Heart right ventricle (tissue), 16 donors: Measurements from ENCODE around the gene RDH16. TPM values are rescaled to one million over a fixed set of nuclear protein-coding genes. Genes with fewer than 3 reads are reported as not detected.
"Not testable (repeated sequence)": the region's sequence is repeated elsewhere in the genome, so short reads cannot be mapped to it uniquely, and the experiment has no call there.

Experiments
- ATAC-seq, 8 donors: fragments of 200-7000 bp; cut with Tn5 transposase; one replicate each; pipeline ENCODE4 v1.9.1; 2020; ENCODE audit warnings: mild to moderate bottlenecking in 8 of 8, moderate library complexity in 8 of 8, moderate number of reproducible peaks in 1 of 8
- DNase-seq, 2 donors: peaks; one replicate each; pipeline ENCODE4 v3.0.0-alpha.2; 2020
- H3K27ac ChIP-seq, 10 donors: fragments of 200-600 bp; sonication (generic) in 2 of 10; one replicate each; pipeline versions ENCODE4 v1.5.0 to v1.8.0; 2020 to 2022; ENCODE audit warnings: mild to moderate bottlenecking in 3 of 10
- H3K27me3 ChIP-seq, 7 donors: fragments of 200-600 bp; one replicate each; pipeline ENCODE4 v1.8.0; 2021 to 2022; ENCODE audit warnings: mild to moderate bottlenecking in 2 of 7
- H3K36me3 ChIP-seq, 9 donors: fragments of 200-600 bp; sonication (generic) in 1 of 9; one replicate each; pipeline versions ENCODE4 v1.5.0 to v1.8.0; 2020 to 2022; ENCODE audit warnings: mild to moderate bottlenecking in 2 of 9
- H3K4me1 ChIP-seq, 9 donors: fragments of 200-600 bp; sonication (generic) in 1 of 9; one replicate each; pipeline versions ENCODE4 v1.5.0 to v1.8.0; 2020 to 2022; ENCODE audit warnings: mild to moderate bottlenecking in 4 of 9
- H3K4me3 ChIP-seq, 10 donors: fragments of 200-600 bp; sonication (generic) in 2 of 10; one replicate each; pipeline versions ENCODE4 v1.5.0 to v1.8.0; 2020 to 2022; ENCODE audit warnings: mild to moderate bottlenecking in 7 of 10, moderate library complexity in 2 of 10
- H3K9me3 ChIP-seq, 11 donors: fragments of 200-600 bp in 10 of 11; sonication (generic) in 2 of 11; one replicate each; pipeline versions ENCODE4 v1.5.0 to v1.8.0; 2013 to 2022; ENCODE audit warnings: mild to moderate bottlenecking in 2 of 11, control low read depth in 1 of 11, moderate library complexity in 1 of 11
- CTCF ChIP-seq, 9 donors: fragments of 200-600 bp; sonication (generic) in 2 of 9; IDR thresholded peaks; one replicate each; pipeline versions ENCODE4 v1.5.0 to v1.8.0; 2021 to 2022; ENCODE audit warnings: antibody characterized with exemption in 9 of 9, mild to moderate bottlenecking in 5 of 9, moderate library complexity in 1 of 9
- whole genome bisulfite sequencing, 2 donors: extraction: QIAGEN DNeasy Blood & Tissue Kit; methylation state at CpG; one replicate each; pipeline ENCODE4 v1.1.7; 2013; ENCODE audit warnings: inconsistent platforms in 1 of 2; 5-methylcytosine and 5-hydroxymethylcytosine counted together
- intact Hi-C, 10 donors: fragments of 100-400 bp; cut with DNase I; formaldehyde crosslinking; loops; one replicate each; pipeline versions ENCODE4 v1.11.1 to v1.14.2; 2022
- polyA plus RNA-seq, 2 donors: library from polyadenylated mRNA; stranded (reverse); fragments of 200-250 nt; gene quantifications; one replicate each; pipeline ENCODE4 v1.2.3, GENCODE V29; 2013
- total RNA-seq, 10 donors: library from RNA; stranded (reverse); fragmentation: NEBNext Ultra II Directional in 3 of 10; extraction: Animal tissue kit (Norgen Biotek cat#: 25700) in 3 of 10; gene quantifications; one replicate each; pipeline versions ENCODE4 v1.2.1 to v1.2.4, GENCODE V29; 2021 to 2023
- donor health status: Arrhythmogenic right ventricular cardiomyopathy.
- donor health status: ischemic (EF 13 %, LVEDD 7.1; RV severe dilation, severe dysfunction).
- donor health status: healthy with polysubstance abuse.
- donor health status: DM: no; HTN: yes; CAD: no.
- donor health status: DM: no; HTN: no; CAD: no.
- donor health status: ischemic (EF 25% LVEDD 6.9; RV normal size, moderate dysfunction).
- donor health status: ischemic (EF 25% LVEDD 5.7; RV mildly dilated, moderate dysfunction).
- donor health status: healthy.
- donor health status: DM: yes; HTN: yes; CAD: no.
- donor health status: Ischemic cardiomyopathy.
- donor health status: ischemic (EF 35%, LVEDD 5.7; RV mildly dilated, moderate dysfunction).
- donor health status: nonischemic (EF 11% LVEDD 7.7; RV severe dilation, severe dysfunction).
- donor health status: DM: yes; HTN: yes; CAD: no.
- donor health status: PGD.
- donor health status: ischemic (EF 29% LVEDD 5.4; RV normal size, mild dysfunction).
- donor health status: nonischemic (EF 23%, LVEDD 6.1; RV moderate dilation, normal function).

The RDH16 gene
- total and polyA plus RNA-seq, 12 donors, result 0.12 to 0.59 (median 0.23) TPM; not detected in 2

GRCh38 chr12:56978397-56979138 lies 21.2 kb upstream of the RDH16 start:
- peaks cover 0 to 4% (median 0%) of the 10 kb centered on the region in 11 donors for H3K9me3 ChIP-seq
- 92 to 94% methylated on average over 3 of the region's 3 CpGs for WGBS, 2 donors
- no peak overlapping the region for H3K4me3 ChIP-seq
- TF ChIP-seq CTCF (IDR thresholded peaks at IDR 0.05), result no peak
- DNase-seq (no peak), ATAC-seq (no peak)
- H3K27ac ChIP-seq, result no peak overlapping the region
- no peaks in the 10 kb centered on the region for H3K36me3 ChIP-seq
- no peaks in the 10 kb centered on the region for H3K4me1 ChIP-seq
- intact Hi-C loops, result no loop called here
- H3K27me3 ChIP-seq, result no peaks in the 10 kb centered on the region

GRCh38 chr12:56977361-56977760 lies 20.0 kb upstream of the RDH16 start:
- H3K4me3 ChIP-seq, H3K9me3 ChIP-seq, H3K4me1 ChIP-seq, DNase-seq, H3K27ac ChIP-seq, H3K36me3 ChIP-seq, ATAC-seq, H3K27me3 ChIP-seq, intact Hi-C loops: not testable (repeated sequence)
- WGBS, 2 donors, result 77 to 88% methylated on average over 4 of the region's 4 CpGs

- DNase-seq, H3K27me3 ChIP-seq, H3K4me1 ChIP-seq, ATAC-seq, intact Hi-C loops, H3K36me3 ChIP-seq, H3K27ac ChIP-seq, H3K4me3 ChIP-seq: not testable (repeated sequence)
- WGBS, 2 donors, result 85 to 88% methylated on average over 3 of the region's 3 CpGs
- H3K9me3 ChIP-seq, result peaks cover 0 to 15% (median 0%) of the 10 kb centered on the region in 11 donors
These were observed 16.8 kb upstream of the RDH16 start for GRCh38 chr12:56974224-56974623.

GRCh38 chr12:56968910-56969309 lies 11.5 kb upstream of the RDH16 start:
- H3K36me3 ChIP-seq, H3K27me3 ChIP-seq, ATAC-seq, H3K27ac ChIP-seq, H3K4me1 ChIP-seq, DNase-seq, H3K4me3 ChIP-seq, intact Hi-C loops: not testable (repeated sequence)
- H3K9me3 ChIP-seq, result peaks cover 0 to 21% (median 0%) of the 10 kb centered on the region in 11 donors
- 59 to 63% methylated on average over 6 of the region's 6 CpGs for WGBS, 2 donors

- peaks cover 0 to 17% (median 0%) of the 10 kb centered on the region in 11 donors for H3K9me3 ChIP-seq
- H3K27ac ChIP-seq, H3K27me3 ChIP-seq, ATAC-seq, H3K4me3 ChIP-seq, intact Hi-C loops, H3K36me3 ChIP-seq, DNase-seq, H3K4me1 ChIP-seq: not testable (repeated sequence)
- 93 to 96% methylated on average over 15 of the region's 15 CpGs for WGBS, 2 donors
These were observed 8.7 kb upstream of the RDH16 start for GRCh38 chr12:56965997-56966642.

- H3K9me3 ChIP-seq, result peaks cover 0 to 13% (median 0%) of the 10 kb centered on the region in 11 donors
- ATAC-seq, H3K36me3 ChIP-seq, intact Hi-C loops, H3K4me1 ChIP-seq, H3K4me3 ChIP-seq, H3K27me3 ChIP-seq, H3K27ac ChIP-seq, DNase-seq: not testable (repeated sequence)
- 93 to 98% methylated on average over 3 to 4 of the region's 4 CpGs for WGBS, 2 donors
These were observed 7.7 kb upstream of the RDH16 start for GRCh38 chr12:56965124-56965523.

GRCh38 chr12:56963557-56963956 lies 6.1 kb upstream of the RDH16 start:
- H3K4me1 ChIP-seq, H3K4me3 ChIP-seq, H3K36me3 ChIP-seq, intact Hi-C loops, DNase-seq, H3K27ac ChIP-seq, H3K27me3 ChIP-seq, ATAC-seq: not testable (repeated sequence)
- peaks cover 0 to 22% (median 2%) of the 10 kb centered on the region in 11 donors for H3K9me3 ChIP-seq
- 95 to 99% methylated on average over 9 to 15 of the region's 27 CpGs for WGBS, 2 donors

- H3K27ac ChIP-seq, H3K36me3 ChIP-seq, H3K4me1 ChIP-seq, intact Hi-C loops, H3K4me3 ChIP-seq, DNase-seq, ATAC-seq, H3K27me3 ChIP-seq: not testable (repeated sequence)
- H3K9me3 ChIP-seq, result peaks cover 0 to 31% (median 6%) of the 10 kb centered on the region in 11 donors
- WGBS, 2 donors, result 59 to 61% methylated on average over 4 of the region's 4 CpGs
These were observed 4.8 kb upstream of the RDH16 start for GRCh38 chr12:56962247-56962646.
